A549 (cell line): ENCODE measurements around the gene COBLL1. TPM values are rescaled to one million over a fixed set of nuclear protein-coding genes. Genes with fewer than 3 reads are reported as not detected.
A peak's percentile ranks its signal among the peaks of the same experiment; 100 is the strongest.
"Not testable (repeated sequence)": the region's sequence is repeated elsewhere in the genome, so short reads cannot be mapped to it uniquely, and the experiment has no call there.

Experiments used
- ATAC-seq, 2 experiments: fragments of 200-7000 bp in 1 of 2; fragments of >200 bp in 1 of 2; cut with Nextera tagmentation in 1 of 2; cut with Tn5 transposase in 1 of 2; 3 replicates each; pipeline versions ENCODE4 v1.8.0 to v1.9.1; 2018 to 2020; ENCODE audit warnings: mild to moderate bottlenecking in 1 of 2, moderate library complexity in 1 of 2
- CTCF ChIA-PET: fragments of 300-600 bp; sonication (Branson Sonifier 250); formaldehyde crosslinking; extraction: SDS; loops from one replicate; lab custom pipeline; 2021; ENCODE audit warnings: antibody characterized with exemption, inconsistent platforms; lab: Yijun Ruan, JAX
- POLR2A ChIA-PET: fragments of 350-600 bp; formaldehyde crosslinking; extraction: SDS; loops from one replicate; lab custom pipeline; 2021; ENCODE audit warnings: antibody characterized with exemption, inconsistent platforms; lab: Yijun Ruan, JAX
- DNase-seq, 2 experiments: peaks; one replicate each; pipeline versions ENCODE4 v3.0.0 to v3.0.0-alpha.2; 2011 to 2016; ENCODE audit warnings: low read depth in 1 of 2, low spot score in 1 of 2
- FAIRE-seq: peaks from 2 replicates; lab custom pipeline; 2011; peaks lifted over from hg19 to GRCh38; lab: Jason Lieb, UNC
- H3K27ac ChIP-seq, 2 experiments: fragments of >200 bp; sonication (Bioruptor Twin); formaldehyde crosslinking; 3 replicates each; pipeline ENCODE4 v1.5.1; 2016 to 2017
- H3K4me1 ChIP-seq: fragments of >200 bp; sonication (Bioruptor Twin); formaldehyde crosslinking; 3 replicates; pipeline ENCODE4 v1.6.1; 2016
- H3K4me2 ChIP-seq: fragments of >200 bp; sonication (Bioruptor Twin); formaldehyde crosslinking; 3 replicates; pipeline ENCODE4 v1.6.1; 2016
- H3K4me3 ChIP-seq: fragments of >200 bp; sonication (Bioruptor Twin); formaldehyde crosslinking; 3 replicates; pipeline ENCODE4 v1.5.1; 2016
- H3K9me3 ChIP-seq: fragments of >200 bp; sonication (Bioruptor Twin); formaldehyde crosslinking; 3 replicates; pipeline ENCODE4 v1.6.1; 2016
- CEBPB ChIP-seq, 2 experiments: fragments of >200 bp in 1 of 2; sonication (Bioruptor Twin) in 1 of 2; formaldehyde crosslinking in 1 of 2; IDR thresholded peaks; 2 replicates each; pipeline ENCODE4 v1.6.1; 2012 to 2016
- EHMT2 ChIP-seq: fragments of 200-600 bp; sonication (generic); IDR thresholded peaks from 2 replicates; pipeline ENCODE4 v1.6.1; 2016; ENCODE audit warnings: antibody characterized with exemption, low read depth, mild to moderate bottlenecking, moderate library complexity
- FOSB ChIP-seq: fragments of 250-450 bp; sonication (Bioruptor Pico); IDR thresholded peaks from 2 replicates; pipeline ENCODE4 v1.5.0; 2020; ENCODE audit warnings: mild to moderate bottlenecking, moderate library complexity
- FOSL2 ChIP-seq, 2 experiments: fragments of 450-650 bp in 1 of 2; fragments of >200 bp in 1 of 2; sonication (Bioruptor Twin) in 1 of 2; formaldehyde crosslinking; IDR thresholded peaks; 2 replicates each; pipeline versions ENCODE4 v1.5.0 to v1.6.1; 2016 to 2020; ENCODE audit warnings: mild to moderate bottlenecking in 1 of 2, moderate library complexity in 1 of 2
- GATA3 ChIP-seq: IDR thresholded peaks from 2 replicates; pipeline ENCODE4 v1.6.1; 2012; ENCODE audit warnings: borderline replicate concordance
- KDM1A ChIP-seq: fragments of 200-600 bp; sonication (generic); IDR thresholded peaks from 2 replicates; pipeline ENCODE4 v1.6.1; 2016; ENCODE audit warnings: low read depth, mild to moderate bottlenecking
- MYC ChIP-seq: IDR thresholded peaks from 2 replicates; pipeline ENCODE4 v1.6.1; 2012; ENCODE audit warnings: mild to moderate bottlenecking, inconsistent platforms, low read length, improper control_type of control experiment, borderline replicate concordance
- POLR2A ChIP-seq: IDR thresholded peaks from 2 replicates; pipeline ENCODE4 v1.6.1; 2012; ENCODE audit warnings: mild to moderate bottlenecking, low read length
- RAD21 ChIP-seq, 2 experiments: fragments of >200 bp in 1 of 2; sonication (Bioruptor Twin) in 1 of 2; formaldehyde crosslinking in 1 of 2; IDR thresholded peaks in 1 of 2; conservative IDR thresholded peaks in 1 of 2; 2 replicates in 1 of 2; 3 replicates in 1 of 2; pipeline ENCODE4 v1.6.1; 2012 to 2018; ENCODE audit warnings: inconsistent platforms in 1 of 2
- SMC3 ChIP-seq: fragments of >200 bp; sonication (Bioruptor Twin); formaldehyde crosslinking; IDR thresholded peaks from 3 replicates; pipeline ENCODE4 v1.6.1; 2018; ENCODE audit warnings: inconsistent platforms
- SREBF2 ChIP-seq: fragments of 450-650 bp; IDR thresholded peaks from 2 replicates; pipeline ENCODE4 v1.6.1; 2014; ENCODE audit warnings: mild to moderate bottlenecking, moderate library complexity
- TFCP2L1 ChIP-seq: fragments of 250-450 bp; sonication (Bioruptor Pico); IDR thresholded peaks from 2 replicates; pipeline ENCODE4 v1.5.0; 2021; ENCODE audit warnings: mild to moderate bottlenecking
- WGBS: methylation state at CpG from one replicate; pipeline ENCODE4 v1.1.6; 2017; ENCODE audit errors: missing lambda C conversion rate; 5-methylcytosine and 5-hydroxymethylcytosine counted together
- polyA plus RNA-seq, 4 experiments: library from polyadenylated mRNA; depleted of rRNA in 3 of 4; stranded (reverse); fragments of >200 nt; fragmentation: RNase III in 1 of 4; extraction: RNeasy Plus Mini Kit Qiagen cat#74134 plus additional on column Dnase treatment in 1 of 4; gene quantifications; 2 replicates in 3 of 4; 3 replicates in 1 of 4; pipeline ENCODE4 v1.2.3, GENCODE V29; 2011 to 2017
- TF ChIP-seq, protein P1 (sequence below): fragments of >200 bp; sonication (Bioruptor Twin); formaldehyde crosslinking; IDR thresholded peaks from 3 replicates; pipeline ENCODE4 v1.5.1; 2016

Gene COBLL1
- polyA plus RNA-seq, 2 of the 4 experiments (the other 2 are of a cell fraction) = 2.6 to 5.3 TPM

GRCh38 chr2:164710252-164710836, 131.3 kb downstream of the COBLL1 start:
- CTCF ChIA-PET; H3K9me3 ChIP-seq; ATAC-seq; FAIRE-seq; POLR2A ChIA-PET; TF ChIP-seq FOSL2 (IDR thresholded peaks at IDR 0.05): not testable (repeated sequence)
- Histone ChIP-seq H3K4me2 (peak overlapping the region; percentile 84), H3K4me1 (peaks cover 83% of the 10 kb centered on the region), H3K27ac (peak overlapping the region; percentile 93 to 98), H3K4me3 (peak overlapping the region; percentile 5; the same call in 1 of the 3 replicates)
- WGBS = 53% methylated on average over 10 of the region's 10 CpGs
- TF ChIP-seq FOSL2 (CRISPR knock-in tag; IDR thresholded peaks at IDR 0.05) (peak; percentile 3; the same call in 1 of the 2 replicates), EHMT2 (0 out of 2 replicates have a peak, but pooled peaks have one; percentile 16)
- DNase-seq = peak in 1 of 2 experiments; percentile 25

DNA sequence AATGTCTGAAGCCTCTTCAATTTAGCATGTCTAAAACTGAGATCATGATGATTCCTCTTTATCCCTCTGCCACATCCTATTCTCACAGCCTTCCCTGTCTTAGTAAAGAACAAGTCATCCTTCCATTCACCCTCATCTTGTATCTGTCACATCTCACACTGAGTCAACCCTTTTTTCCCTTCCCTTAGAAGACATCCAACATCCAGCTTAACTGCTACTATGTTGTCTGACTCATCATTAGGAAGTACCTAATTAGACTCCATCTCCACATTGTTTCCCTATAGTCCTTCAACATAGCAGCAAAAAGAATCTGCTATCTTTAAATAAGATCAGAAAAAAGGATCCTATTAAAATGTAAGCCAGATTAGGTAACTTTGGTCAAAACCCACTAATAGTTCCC, 135.1 kb downstream of the COBLL1 start:
- DNase-seq (peak in 1 of 2 experiments; percentile 34), FAIRE-seq (peak; percentile 18), ATAC-seq (peak in 1 of 2 experiments; percentile 3; a peak in 1 of 6 replicates)
- Histone ChIP-seq H3K4me2 (peak overlapping the region; percentile 27), H3K4me3 (no peak overlapping the region), H3K27ac (peak overlapping the region; percentile 49 to 78), H3K4me1 (peaks cover 73% of the 10 kb centered on the region), H3K9me3 (0 out of 3 replicates have a peak, but pooled peaks cover 5% of the 10 kb centered on the region)
- POLR2A ChIA-PET = no interaction called here
- TF ChIP-seq MYC (no peak), FOSB (no peak), GATA3 (peak; percentile 19; the same call in 1 of the 2 replicates), KDM1A (no peak), POLR2A (no peak)
- CTCF ChIA-PET = interaction anchor here (1.5 kb wide), 1 partner anchor 44 kb away, joined by 3 read pairs; no protein-coding TSS in a partner anchor

DNA sequence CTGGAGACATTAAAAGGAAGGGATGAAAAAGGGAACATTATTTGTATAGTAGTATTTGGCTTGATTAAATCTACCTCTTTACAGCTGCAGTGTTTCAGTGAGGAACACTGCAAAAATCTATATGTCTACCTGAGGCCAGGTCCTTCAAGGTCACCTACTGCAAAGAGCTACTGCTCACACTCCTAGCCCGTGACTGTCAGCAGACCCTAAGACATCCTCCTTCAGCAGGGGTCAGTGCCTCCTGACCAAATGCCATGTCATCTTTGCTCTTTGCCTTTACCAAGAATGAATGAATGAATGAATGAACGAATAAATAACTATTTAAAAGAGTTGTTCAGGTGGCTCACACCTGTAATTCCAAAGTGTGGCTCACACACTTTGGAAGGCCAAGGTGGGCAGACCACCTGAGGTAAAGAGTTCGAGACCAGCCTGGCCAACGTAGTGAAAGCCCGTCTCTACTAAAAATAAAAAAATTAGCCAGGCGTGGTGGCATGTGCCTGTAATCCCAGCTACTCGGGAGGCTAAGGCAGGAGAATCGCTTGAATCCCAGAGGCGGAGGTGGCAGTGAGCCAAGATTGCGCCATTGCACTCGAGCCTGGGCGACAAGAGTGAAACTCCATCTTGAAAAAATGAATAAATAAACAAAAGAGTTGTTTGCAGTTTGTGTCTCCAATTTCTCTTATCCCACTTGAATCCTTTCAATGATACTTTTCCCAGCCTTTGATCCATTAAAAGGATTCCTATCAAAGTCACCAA, 136.0 kb downstream of the COBLL1 start:
- DNase-seq (no peak), ATAC-seq (no peak), FAIRE-seq (no peak)
- peak overlapping the region; percentile 27; the same call in 2 of the 3 replicates for H3K4me2 ChIP-seq
- H3K27ac ChIP-seq = peak overlapping the region; percentile 49 to 78
- peaks cover 79% of the 10 kb centered on the region for H3K4me1 ChIP-seq
- CTCF ChIA-PET = interaction anchor here (0.7 to 1.5 kb wide), 2 partner anchors 45 to 145 kb away, joined by 3 read pairs; no protein-coding TSS in a partner anchor
- H3K9me3 ChIP-seq = 0 out of 3 replicates have a peak, but pooled peaks cover 5% of the 10 kb centered on the region
- POLR2A ChIA-PET = no interaction called here
- no peak overlapping the region for H3K4me3 ChIP-seq
- WGBS = 84% methylated on average over 12 of the region's 12 CpGs
- no peak for TF ChIP-seq TFCP2L1 (CRISPR knock-in tag)
- TF ChIP-seq CEBPB (IDR thresholded peaks at IDR 0.05) = 0 out of 4 replicates have a peak, but pooled peaks of 1 of the 2 experiments have one; percentile 35

DNA sequence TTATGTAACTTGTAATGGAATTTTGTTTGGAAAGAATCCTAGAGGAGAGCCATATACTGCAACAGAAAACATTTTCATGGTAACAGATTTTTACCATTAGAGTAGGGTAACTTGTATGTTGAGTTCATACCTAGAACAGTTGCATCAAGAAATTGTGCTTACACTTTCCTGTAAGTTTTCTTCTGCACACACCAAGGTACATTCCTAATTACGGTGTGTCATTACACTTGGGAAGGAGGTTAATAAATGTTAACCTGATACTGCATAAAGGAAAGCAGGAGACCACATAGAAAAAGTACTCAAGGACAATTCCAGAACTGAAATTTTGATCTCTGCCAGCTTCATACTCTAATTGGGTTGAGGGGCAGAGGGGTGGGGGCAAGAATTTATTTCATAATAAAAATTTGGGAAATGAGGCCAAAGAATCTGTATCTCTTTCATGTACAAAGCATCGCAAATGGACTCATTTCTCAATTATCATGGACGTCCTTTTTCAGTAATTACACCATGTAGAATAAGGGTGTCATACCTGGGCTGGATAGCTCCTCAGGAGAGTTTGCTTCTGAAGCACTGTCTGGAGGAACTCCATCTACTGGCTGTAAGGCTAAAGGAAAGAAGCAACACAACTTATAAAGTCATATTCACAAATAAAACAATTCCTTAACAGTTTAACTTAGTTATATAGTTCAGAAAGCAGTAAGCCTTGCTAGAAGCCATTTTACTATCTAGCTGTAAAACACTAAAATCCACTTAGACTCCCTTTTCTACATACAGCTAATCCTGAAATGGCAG, 137.5 kb downstream of the COBLL1 start:
- ChIA-PET POLR2A (interaction anchor here (1.1 kb wide), 1 partner anchor 16 kb away, joined by 3 read pairs; no protein-coding TSS in a partner anchor), CTCF (interaction anchor here (1.3 to 2.2 kb wide), 2 partner anchors 10 to 13 kb away, joined by 3 to 8 read pairs; no protein-coding TSS in a partner anchor)
- Histone ChIP-seq H3K9me3 (0 out of 3 replicates have a peak, but pooled peaks cover under 1% of the 10 kb centered on the region), H3K4me2 (peak overlapping the region; percentile 11; the same call in 1 of the 3 replicates), H3K27ac (peak overlapping the region in 1 of 2 experiments; percentile 15; a peak in 1 of 6 replicates), H3K4me1 (peaks cover 77% of the 10 kb centered on the region), H3K4me3 (no peak overlapping the region)
- TF ChIP-seq, protein P1, sequence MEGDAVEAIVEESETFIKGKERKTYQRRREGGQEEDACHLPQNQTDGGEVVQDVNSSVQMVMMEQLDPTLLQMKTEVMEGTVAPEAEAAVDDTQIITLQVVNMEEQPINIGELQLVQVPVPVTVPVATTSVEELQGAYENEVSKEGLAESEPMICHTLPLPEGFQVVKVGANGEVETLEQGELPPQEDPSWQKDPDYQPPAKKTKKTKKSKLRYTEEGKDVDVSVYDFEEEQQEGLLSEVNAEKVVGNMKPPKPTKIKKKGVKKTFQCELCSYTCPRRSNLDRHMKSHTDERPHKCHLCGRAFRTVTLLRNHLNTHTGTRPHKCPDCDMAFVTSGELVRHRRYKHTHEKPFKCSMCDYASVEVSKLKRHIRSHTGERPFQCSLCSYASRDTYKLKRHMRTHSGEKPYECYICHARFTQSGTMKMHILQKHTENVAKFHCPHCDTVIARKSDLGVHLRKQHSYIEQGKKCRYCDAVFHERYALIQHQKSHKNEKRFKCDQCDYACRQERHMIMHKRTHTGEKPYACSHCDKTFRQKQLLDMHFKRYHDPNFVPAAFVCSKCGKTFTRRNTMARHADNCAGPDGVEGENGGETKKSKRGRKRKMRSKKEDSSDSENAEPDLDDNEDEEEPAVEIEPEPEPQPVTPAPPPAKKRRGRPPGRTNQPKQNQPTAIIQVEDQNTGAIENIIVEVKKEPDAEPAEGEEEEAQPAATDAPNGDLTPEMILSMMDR = peak; percentile 41; the same call in 2 of the 3 replicates
- peak; percentile 17 to 18; a peak in 1 of 5 replicates for TF ChIP-seq RAD21 (conservative IDR thresholded peaks at IDR 0.05 in 1 of 2, IDR thresholded peaks at IDR 0.05 in 1 of 2)
- TF ChIP-seq SREBF2 = no peak
- TF ChIP-seq SMC3 = peak; percentile 35; the same call in 2 of the 3 replicates
- peak in 1 of 2 experiments; percentile 24 for DNase-seq
- WGBS = 71% methylated on average over 3 of the region's 3 CpGs
- ATAC-seq = peak; percentile 80 to 82
- peak; percentile 51 for FAIRE-seq
